ENCODE results near the gene GABBR1.

DNA sequence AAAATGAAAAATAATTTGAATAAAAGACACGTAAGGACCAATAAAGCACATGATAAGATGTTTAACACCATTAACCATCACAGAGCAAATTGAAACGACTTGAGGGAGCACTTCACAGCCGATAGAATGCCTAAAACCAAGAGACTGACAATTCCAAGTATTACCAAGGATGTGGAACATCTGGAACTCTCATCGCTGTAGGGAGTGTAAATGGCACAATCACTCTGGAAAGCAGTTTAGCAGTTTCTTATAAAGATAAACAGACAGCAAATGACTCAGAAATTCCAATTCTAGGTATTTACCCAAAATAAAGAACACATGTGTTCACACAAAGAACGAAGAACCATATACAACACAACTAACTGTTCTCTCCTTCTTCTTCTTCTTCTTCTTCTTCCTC, 65.0 kb downstream of the GABBR1 start:
- TF ChIP-seq, protein P1, sequence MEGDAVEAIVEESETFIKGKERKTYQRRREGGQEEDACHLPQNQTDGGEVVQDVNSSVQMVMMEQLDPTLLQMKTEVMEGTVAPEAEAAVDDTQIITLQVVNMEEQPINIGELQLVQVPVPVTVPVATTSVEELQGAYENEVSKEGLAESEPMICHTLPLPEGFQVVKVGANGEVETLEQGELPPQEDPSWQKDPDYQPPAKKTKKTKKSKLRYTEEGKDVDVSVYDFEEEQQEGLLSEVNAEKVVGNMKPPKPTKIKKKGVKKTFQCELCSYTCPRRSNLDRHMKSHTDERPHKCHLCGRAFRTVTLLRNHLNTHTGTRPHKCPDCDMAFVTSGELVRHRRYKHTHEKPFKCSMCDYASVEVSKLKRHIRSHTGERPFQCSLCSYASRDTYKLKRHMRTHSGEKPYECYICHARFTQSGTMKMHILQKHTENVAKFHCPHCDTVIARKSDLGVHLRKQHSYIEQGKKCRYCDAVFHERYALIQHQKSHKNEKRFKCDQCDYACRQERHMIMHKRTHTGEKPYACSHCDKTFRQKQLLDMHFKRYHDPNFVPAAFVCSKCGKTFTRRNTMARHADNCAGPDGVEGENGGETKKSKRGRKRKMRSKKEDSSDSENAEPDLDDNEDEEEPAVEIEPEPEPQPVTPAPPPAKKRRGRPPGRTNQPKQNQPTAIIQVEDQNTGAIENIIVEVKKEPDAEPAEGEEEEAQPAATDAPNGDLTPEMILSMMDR (IDR thresholded peaks at IDR 0.05), result no peak
- TF ChIP-seq POLR2A (IDR thresholded peaks at IDR 0.05), result no peak
